ENCODE data around the gene RETN.

Gene RETN

DNA sequence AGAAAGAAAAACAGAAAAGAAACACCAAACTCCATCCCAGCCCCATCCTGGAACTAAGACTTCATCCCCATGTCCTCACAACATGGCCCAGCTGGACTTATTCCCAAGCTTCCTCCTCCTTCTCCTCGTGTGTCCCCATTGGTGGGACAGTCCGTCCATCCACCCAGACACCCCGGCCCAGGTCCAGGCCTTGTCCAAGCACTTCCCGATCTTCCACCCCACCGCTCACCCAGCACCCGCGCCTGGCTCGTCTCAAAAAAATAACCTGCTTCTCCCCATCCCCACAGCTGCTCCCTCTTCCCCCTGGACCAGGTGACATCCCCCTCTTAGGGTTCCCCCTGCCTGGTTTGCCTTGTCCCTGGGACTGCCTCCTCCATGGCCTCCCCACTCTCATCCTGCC lies 34.5 kb downstream of the RETN start:
- Mint-ChIP-seq H3K27me3 (no peaks in the 10 kb centered on the region), H3K36me3 (no peaks in the 10 kb centered on the region), H3K4me1 (peaks cover 63% of the 10 kb centered on the region), H3K9me3 (no peaks in the 10 kb centered on the region), H3K27ac (no peak overlapping the region), H3K4me3 (no peak overlapping the region)

DNA sequence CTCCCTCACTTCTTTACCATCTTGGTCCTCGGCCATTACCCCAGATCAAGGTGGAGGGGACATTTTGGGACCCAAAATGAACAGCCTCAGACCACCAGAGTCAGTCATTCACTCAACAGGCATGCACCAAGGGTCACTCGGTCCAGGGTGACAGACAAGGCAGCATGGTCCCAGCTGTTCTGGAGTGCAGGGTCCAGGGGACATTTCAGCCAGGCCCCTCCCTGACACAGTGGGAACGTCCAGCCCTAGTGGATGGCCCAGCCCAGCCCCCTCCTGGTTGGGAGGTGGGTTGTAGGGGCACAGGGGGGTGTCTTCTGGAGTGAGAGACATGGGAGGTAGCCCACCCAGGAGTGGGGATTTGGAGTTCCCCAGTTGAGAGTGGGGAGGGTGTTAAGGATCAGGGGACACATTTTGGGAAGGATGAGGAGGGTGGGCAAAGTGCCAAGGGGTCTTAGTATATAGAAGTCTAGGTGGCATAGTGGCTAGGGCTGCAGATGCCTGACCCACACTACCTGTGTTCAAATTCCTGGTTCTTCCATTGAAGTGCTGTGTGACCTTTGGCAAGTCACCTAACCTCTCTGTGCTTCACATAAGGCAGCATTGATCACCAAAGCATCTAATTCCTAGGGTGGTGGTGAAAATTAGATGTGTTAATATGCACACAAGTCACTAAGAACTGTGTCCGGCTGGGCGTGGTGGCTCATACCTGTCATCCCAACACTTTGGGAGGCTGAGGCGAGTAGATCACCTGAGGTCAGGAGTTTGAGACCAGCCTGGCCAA lies 35.6 kb downstream of the RETN start:
- no peaks in the 10 kb centered on the region for H3K9me3 Mint-ChIP-seq
- H3K4me3 Mint-ChIP-seq: no peak overlapping the region
- H3K36me3 Mint-ChIP-seq: no peaks in the 10 kb centered on the region
- H3K27me3 Mint-ChIP-seq: no peaks in the 10 kb centered on the region
- peaks cover 64% of the 10 kb centered on the region for H3K4me1 Mint-ChIP-seq
- H3K27ac Mint-ChIP-seq: peak overlapping the region; percentile 59

DNA sequence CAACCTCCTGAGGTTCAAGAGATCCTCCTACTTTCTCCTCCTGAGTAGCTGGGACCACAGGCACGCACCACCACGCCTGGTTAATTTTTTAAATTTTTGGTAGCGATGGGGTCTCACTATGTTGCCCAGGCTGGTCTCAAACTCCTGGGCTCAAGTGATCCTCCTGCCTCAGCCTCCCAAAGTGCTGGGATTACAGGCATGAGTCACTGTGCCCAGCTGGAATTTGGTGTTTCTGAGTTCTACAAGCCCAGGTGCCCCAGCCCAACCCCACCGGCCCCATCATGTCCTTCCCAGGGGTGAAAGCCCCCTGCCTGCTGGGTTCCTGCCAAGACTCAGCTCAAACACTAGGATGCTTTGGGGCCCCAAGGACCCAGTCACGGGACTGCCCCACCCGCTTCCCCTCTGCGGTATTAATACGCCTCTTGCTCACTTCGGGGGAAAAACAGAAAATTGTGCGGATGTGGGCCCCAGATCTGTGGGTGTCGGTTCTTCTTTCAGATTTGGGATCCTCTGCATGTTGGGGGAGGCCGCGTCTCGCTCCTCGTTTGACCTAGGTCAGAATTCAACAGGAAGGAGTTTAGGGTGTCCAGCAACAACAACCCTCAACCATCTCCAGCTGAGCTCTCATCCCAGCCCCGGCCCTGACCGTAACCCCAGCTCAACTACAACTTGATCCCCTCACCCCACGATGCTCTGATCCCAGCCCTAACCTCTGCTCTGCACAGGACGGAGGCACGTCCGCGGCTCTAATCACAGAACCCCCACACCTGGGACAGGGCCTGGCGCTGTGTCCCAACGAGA lies 36.7 kb downstream of the RETN start:
- Mint-ChIP-seq H3K36me3 (no peaks in the 10 kb centered on the region), H3K4me1 (peaks cover 64% of the 10 kb centered on the region), H3K27ac (peak overlapping the region; percentile 86), H3K27me3 (no peaks in the 10 kb centered on the region), H3K4me3 (peak overlapping the region; percentile 81), H3K9me3 (no peaks in the 10 kb centered on the region)

DNA sequence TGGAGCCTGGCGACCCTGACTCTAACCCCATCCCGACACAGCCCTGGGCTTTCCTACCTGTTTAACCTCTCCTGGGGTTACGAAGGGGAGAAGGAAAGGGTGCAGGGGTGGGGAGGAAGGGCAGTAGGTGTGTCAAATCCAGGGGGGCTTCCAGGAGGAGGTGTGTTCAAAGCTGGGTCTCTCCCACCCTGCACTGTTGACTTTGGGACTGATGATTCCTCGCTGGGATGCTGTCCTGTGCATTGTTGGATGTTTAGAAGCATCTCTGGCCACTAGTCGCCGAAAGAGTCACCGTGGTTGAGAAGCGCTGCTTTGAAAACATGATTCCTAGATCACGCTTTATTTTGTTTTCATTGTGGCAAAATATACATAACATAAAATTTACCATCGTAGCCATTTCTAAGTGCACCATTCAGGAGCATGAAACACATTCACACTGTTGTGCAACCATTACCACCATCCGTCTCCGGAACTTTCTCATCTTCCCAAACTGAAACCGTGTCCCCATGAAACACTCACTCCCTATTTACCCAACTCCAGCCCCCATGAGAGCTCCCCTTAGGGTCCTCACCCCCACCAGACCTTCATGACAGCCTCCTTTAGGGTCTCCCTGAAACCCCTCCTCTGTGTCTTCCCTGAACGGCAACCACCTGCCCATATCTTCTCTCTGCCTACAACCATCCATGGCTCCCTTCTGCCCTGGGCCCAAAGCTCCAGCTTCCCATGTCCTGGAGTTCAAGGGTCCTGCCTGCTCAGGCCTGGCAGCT lies 37.5 kb downstream of the RETN start:
- no peaks in the 10 kb centered on the region for H3K9me3 Mint-ChIP-seq
- H3K4me1 Mint-ChIP-seq: peaks cover 67% of the 10 kb centered on the region
- no peaks in the 10 kb centered on the region for H3K27me3 Mint-ChIP-seq
- peak overlapping the region; percentile 86 for H3K27ac Mint-ChIP-seq
- H3K4me3 Mint-ChIP-seq: peak overlapping the region; percentile 81
- H3K36me3 Mint-ChIP-seq: no peaks in the 10 kb centered on the region

DNA sequence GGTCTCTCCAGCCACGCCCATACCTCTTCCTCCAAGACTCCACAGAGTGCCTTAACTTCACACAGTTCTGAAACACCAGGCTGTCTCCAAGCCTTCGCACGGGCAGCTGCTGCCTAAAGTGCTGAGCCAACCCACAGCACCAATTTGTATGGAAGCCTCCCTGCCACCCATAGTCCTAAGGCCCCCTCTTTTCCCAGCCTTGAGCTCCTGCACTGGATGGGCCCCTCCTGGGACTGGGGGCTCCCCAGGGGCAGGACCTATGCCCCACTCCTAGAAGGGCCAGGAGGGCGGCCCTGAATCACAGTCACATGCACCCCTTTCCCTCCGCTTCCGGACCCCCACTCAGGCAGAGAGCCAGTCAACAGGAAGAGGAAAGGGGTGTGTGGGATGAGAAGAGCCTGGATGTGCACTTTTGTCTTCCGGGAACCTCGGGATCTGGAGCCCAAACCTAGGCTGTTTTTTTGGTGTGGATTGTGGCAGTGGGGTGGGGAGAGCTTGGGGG lies 38.2 kb downstream of the RETN start:
- peak overlapping the region; percentile 61 for H3K27ac Mint-ChIP-seq
- no peaks in the 10 kb centered on the region for H3K9me3 Mint-ChIP-seq
- H3K4me1 Mint-ChIP-seq: peaks cover 65% of the 10 kb centered on the region
- peak overlapping the region; percentile 81 for H3K4me3 Mint-ChIP-seq
- H3K27me3 Mint-ChIP-seq: no peaks in the 10 kb centered on the region
- no peaks in the 10 kb centered on the region for H3K36me3 Mint-ChIP-seq

DNA sequence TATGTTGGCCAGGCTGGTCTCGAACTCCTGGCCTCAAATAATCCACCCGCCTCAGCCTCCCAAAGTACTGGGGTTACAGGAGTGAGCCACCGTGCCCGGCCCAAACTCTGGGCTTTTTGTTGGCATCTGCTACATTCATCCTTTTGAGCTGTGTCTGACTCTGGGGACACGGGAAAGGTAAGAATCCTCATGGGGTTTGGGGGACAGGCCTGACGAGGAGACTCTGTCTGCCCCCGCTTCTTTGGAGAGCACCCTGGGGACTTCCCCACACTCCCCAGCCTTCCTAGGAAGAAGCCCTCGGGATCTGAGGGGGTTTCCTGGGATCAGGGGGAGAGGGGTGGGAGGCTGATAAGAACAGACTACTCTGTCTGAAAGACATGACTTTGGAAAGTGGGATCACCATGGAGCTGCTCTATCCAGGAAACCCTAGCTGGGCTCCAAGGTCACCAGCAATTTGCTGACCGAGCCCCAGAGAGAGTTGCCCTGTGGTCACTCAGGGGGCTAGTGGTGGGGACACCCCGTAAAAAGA lies 41.1 kb downstream of the RETN start:
- H3K27me3 Mint-ChIP-seq: no peaks in the 10 kb centered on the region
- no peaks in the 10 kb centered on the region for H3K9me3 Mint-ChIP-seq
- H3K36me3 Mint-ChIP-seq: no peaks in the 10 kb centered on the region
- H3K4me1 Mint-ChIP-seq: peaks cover 49% of the 10 kb centered on the region
- H3K4me3 Mint-ChIP-seq: no peak overlapping the region
- no peak overlapping the region for H3K27ac Mint-ChIP-seq

DNA sequence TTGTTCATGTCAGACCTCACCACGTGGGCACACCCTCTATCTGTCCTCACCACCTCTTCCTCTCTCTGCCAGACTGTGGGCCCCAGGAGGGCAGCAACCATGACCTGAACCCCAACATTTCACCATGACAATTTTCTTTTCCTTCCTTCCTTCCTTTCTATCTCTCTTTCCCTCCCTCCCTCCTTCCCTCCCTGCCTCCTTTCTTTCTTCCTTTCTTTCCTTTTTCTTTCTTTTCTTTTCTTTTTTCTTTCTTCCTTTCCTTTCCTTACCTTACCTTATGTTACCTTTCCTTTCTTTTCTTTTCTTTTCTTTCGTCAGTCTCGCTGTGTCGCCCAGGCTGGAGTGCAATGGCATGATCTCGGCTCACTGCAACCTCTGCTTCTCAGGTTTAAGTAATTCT lies 41.8 kb downstream of the RETN start:
- H3K27me3 Mint-ChIP-seq: no peaks in the 10 kb centered on the region

DNA sequence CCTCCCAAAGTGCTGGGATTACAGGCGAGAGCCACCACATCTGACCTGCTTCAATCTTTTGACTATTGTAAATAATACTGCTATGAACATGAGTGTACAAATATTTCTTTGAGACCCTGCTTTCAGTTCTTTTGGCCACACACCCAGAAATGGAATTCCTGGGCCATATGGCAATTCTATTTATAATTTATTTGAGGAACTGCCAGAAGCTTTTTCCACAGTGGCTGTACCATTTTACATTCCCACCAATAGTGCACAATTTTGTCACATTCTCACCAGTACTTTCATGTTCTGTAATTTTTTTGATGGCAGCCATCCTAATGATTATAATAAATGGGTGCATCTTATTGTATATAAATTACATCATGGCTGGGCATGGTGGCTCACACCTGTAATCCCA lies 46.8 kb downstream of the RETN start:
- Mint-ChIP-seq H3K27me3 (no peaks in the 10 kb centered on the region), H3K4me1 (peaks cover 21% of the 10 kb centered on the region), H3K36me3 (no peaks in the 10 kb centered on the region), H3K4me3 (no peak overlapping the region), H3K27ac (no peak overlapping the region), H3K9me3 (no peaks in the 10 kb centered on the region)

More for the DNA sequence above, 41.8 kb downstream of the RETN start:
- H3K4me3 Mint-ChIP-seq: no peak overlapping the region
- H3K36me3 Mint-ChIP-seq: no peaks in the 10 kb centered on the region
- H3K27ac Mint-ChIP-seq: peak overlapping the region; percentile 30
- peaks cover 43% of the 10 kb centered on the region for H3K4me1 Mint-ChIP-seq
- no peaks in the 10 kb centered on the region for H3K9me3 Mint-ChIP-seq

DNA sequence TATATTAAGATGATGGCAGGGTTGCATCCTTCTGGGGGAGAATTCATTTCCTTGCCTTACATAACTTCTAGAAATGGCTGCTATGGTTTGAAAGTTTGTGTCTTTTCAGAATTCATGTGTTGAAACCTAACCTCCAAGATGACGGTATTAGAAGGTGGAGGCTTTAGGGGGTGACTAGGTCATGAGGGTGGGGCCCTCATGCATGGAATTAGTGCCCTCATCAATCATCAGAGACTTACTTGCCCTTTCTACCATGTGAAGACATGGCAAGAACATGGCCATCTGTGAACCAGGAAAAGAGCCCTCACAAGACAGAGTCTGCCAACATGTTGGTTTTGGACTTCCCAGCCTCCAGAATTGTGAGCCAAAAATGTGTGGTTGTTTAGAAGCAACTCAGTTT lies 47.9 kb downstream of the RETN start:
- Mint-ChIP-seq H3K27me3 (no peaks in the 10 kb centered on the region), H3K9me3 (no peaks in the 10 kb centered on the region), H3K27ac (no peak overlapping the region), H3K36me3 (no peaks in the 10 kb centered on the region), H3K4me3 (no peak overlapping the region), H3K4me1 (peaks cover 18% of the 10 kb centered on the region)

DNA sequence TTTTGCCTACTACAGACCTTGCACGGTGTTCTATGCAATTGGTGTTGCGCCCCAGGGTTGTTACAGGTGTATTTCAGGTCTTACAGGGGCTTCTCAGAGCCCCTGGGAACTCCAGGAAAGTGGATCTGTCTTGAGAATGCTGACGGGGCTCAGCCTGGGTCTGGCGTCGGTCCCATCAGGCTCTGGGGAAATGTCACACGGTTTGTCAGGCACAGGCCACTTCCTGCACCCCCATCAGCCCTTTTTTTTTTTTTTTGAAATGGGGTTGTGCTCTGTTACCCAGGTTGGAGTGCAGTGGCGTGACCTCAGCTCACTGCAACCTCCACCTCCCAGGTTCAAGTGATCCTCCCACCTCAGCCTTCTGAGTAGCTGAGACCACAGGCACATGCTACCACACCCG lies 49.8 kb downstream of the RETN start:
- Mint-ChIP-seq H3K4me3 (no peak overlapping the region), H3K4me1 (peaks cover 18% of the 10 kb centered on the region), H3K9me3 (no peaks in the 10 kb centered on the region), H3K27me3 (no peaks in the 10 kb centered on the region), H3K36me3 (no peaks in the 10 kb centered on the region), H3K27ac (no peak overlapping the region)

Measured in activated naive CD4-positive, alpha-beta T cell treated with anti-CD3 and anti-CD28 coated beads, Interleukin-2, amount 50 U/mL, for 24 hours (primary cell).